ENCODE results near the gene PRKCA.

The PRKCA gene

GRCh38 chr17:66834426-66834918 lies 532.1 kb downstream of the PRKCA start:
- no peak for FAIRE-seq

DNA sequence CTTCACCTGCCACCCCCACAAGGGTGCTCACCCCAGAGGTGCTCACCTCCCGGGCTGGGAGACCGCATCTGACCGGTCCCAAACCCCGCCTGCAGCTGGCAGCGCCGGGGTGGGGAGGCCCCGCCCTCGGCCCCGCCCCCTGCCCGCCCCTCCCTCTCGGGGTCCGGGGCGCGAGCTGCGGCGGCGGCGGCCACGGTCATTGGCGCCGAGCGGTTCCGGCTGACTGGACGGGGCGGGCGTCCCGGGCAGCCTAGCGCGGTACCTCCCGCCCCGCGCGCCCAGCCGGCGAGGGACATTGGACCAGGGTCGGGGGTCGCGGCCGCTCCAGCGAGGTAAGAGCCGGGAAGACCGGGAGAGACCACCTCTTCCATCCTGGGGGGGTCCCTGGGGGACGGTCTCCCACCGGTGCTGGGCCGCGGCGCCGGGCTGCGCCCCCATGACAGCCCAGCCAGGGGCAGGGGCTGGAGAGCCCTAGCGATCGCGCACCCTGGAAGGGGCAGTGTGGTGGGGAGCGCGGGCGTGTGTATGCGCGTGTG lies 532.6 kb downstream of the PRKCA start, which contains the start of gene CACNG5:
CACNG5 (plus strand) TSS at position 199 of the 536 bp plus-strand sequence. CDS start 42,216 bp downstream, outside the sequence.
- FAIRE-seq: no peak

- FAIRE-seq: no peak
Measured at GRCh38 chr17:66835476-66835875, 533.1 kb downstream of the PRKCA start.

- no peak for FAIRE-seq
Measured at GRCh38 chr17:66836063-66837005, 533.9 kb downstream of the PRKCA start.

DNA sequence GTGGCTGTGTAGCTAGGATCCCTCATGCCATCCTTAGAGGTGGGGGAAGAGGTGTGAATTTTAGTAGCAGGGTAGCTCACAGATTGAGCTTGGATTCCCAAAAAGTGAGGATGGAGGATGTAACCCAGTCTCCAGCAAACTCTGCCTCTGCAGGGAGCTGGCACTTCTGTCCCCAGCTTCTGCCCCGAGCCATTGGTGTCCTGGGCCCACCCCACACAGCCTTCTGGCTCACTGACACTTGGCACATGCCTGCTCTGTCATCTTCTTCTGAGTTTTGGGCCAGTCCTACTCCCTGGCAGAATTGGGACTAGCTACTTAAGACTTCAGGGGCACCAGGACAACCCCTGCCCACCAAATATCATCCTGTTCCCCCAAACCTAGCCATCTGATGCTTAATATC lies 534.8 kb downstream of the PRKCA start:
- FAIRE-seq: no peak

DNA sequence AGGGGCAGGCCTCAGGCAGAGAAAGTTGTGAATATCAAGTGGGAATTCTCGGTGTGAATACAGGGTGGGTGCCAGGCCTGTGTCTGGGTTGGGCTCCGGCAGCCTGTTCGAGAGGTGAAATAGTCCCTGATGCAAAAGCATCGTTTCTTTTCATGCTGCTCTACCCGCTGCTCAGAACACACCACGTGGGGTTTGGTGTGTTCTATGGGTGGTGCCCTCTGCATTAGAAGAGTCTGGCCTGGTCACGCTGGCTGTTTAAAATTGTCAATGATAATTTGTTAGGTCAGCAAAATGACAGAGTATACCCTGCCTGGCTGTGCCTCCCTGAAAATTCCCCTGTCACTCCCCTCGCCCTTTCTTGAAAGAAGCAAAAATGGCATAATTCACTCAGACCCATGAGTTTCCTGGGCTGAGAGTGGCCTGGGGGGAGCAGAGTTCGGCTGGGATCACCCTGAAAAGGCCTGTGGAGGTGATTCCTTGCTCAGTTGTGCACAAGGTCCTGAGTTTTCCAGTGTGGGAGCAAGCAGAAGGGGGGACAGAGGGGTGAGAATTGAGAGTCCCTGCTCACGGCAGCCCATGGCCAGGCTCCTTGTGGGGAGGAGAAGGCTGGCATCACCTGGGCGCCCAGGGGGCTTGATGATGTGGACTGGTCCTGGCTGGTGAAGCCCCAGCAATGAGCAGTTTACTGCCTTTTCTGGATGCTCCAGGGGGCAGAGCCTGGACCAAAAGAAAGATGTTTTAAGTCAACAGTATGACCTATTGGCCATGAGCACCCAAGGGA lies 535.7 kb downstream of the PRKCA start:
- no peak for FAIRE-seq

GRCh38 chr17:66839616-66840015 lies 537.2 kb downstream of the PRKCA start:
- no peak for FAIRE-seq

GRCh38 chr17:66840061-66840460 lies 537.6 kb downstream of the PRKCA start:
- no peak for FAIRE-seq

DNA sequence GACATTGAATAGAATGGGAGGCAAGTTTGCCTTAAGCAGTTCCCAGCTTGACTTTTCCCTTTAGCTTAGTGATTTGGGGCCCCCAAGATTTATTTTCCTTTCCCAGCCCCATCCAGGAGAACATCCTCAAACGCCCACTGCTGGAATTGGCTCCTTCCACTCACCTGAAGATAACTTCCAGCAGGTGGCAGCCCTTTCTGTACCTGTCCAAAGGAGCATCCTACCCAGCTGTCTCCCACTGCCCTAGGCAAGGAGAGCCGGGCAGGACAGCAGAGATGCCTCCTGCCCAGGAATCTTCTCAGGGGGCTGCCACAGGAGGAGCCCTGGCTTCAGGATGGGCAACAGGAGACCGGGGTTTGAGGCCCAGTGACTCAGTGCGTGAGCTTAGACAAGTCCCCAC lies 538.9 kb downstream of the PRKCA start:
- FAIRE-seq: no peak

DNA sequence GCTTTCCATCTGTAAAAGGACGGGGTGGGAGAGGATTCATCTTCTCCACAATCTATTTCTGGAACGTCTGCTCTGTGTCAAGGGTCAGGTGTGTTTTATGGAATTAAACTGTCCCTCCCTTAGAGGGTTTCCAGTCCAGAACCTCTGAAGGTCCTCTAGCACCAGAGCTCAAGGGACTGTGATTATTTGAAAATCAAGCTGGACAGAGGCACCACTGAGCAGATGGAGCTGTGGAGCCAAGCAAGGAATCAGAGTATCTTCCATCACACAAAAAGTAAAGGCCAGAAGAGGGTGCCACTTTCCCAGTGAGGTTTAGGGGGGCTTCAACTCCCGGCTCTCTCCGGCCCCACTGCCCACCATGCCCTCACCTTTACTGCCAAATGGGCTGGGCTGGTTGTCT lies 539.3 kb downstream of the PRKCA start:
- no peak for FAIRE-seq

- FAIRE-seq: no peak
Measured at GRCh38 chr17:66842505-66842904, 540.1 kb downstream of the PRKCA start.

GRCh38 chr17:66842959-66843358 lies 540.5 kb downstream of the PRKCA start:
- no peak for FAIRE-seq

DNA sequence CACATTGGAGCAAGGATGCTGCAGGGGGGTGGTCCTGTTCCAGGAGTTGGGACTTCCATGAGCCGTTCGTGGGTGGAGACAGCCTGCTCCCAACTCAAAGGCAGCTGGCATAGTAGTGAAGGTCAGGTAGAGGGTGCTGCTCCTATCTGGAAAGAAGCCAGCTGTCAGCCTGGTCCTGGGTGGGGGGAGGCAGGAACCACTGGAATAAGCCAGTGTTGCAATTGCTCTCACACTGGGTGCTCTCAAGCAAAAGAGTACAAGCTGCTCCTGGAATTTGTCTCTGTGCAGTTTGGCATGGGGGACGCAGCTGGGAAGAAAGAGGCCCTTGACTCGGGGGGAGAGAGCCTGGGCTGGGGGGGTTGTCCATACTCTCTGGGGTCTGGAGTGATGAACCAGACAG lies 541.2 kb downstream of the PRKCA start:
- FAIRE-seq: no peak

- FAIRE-seq: no peak
Measured at GRCh38 chr17:66847704-66848103, 545.3 kb downstream of the PRKCA start.

DNA sequence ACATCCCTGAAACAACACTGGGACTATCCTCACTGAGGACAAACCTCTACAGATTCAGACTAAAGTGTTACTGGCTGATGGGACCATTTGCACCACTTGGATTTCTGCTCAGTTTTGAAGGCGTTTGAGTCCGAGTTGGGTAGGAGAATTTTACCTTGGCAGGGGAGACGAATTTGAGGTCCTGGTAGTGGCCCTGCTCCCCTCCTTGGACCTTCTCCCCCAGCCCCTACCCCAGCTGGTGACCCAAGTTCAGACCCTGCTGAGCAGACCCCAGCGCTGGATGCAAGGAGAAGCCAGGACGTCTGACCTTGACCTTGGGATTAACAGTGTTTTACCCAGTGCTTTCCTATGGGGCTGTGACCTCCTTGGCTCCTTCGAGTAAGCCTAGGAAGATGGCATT lies 546.1 kb downstream of the PRKCA start:
- no peak for FAIRE-seq

GRCh38 chr17:66849032-66849655 lies 546.7 kb downstream of the PRKCA start:
- FAIRE-seq: no peak

DNA sequence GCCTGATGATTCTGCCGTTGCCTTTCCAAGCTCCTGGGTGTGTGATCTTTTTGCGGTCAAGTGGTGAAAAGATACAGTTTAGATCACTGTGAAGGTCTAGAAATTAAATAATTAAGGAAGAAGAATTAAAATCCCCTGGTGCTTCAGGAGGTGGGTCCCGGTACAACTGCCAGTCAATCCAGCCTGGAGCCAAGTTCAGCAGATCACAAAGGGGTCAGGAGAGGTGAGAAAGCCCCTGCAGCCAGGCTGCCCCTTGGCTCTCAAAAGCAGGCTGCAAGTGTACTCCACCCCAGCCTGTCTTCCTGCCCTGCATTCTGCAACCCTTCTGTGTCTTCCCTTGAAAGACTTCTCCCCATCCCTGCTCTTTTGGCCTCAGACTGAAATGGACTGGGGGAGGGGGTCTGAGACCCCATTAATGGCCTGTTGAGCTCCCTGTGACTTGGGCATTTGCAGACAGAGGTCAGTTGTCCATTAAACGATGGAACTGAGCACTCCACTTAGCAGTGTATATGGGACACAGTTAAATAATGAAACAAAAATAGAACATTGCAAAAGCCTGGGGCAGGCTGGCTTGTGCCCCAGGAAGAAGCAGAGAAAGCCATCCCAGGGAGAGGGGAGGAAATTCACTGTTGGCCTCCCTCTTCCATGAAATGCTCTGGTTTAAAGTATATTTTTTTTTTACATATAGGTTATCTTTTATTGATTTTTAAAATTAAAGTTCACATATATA lies 547.6 kb downstream of the PRKCA start:
- FAIRE-seq: no peak

DNA sequence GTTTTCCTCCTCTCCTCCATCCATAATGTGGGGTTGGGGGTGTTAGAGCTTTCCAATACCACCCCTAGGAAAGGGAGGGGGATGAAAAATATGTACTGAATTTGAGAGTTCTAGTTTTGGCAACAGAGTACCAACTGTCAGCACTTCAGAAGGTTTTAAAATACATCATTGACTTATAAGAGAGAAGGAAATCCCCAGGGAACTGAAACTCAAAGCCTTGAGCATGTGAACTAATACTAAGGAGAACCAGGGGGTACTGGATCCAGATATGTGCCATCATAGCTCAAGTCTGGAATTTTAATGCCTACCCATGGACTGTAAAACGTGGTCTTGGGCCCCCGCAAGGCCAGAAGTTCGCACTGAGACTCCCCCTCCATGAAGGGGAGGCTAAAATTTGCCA lies 548.3 kb downstream of the PRKCA start:
- FAIRE-seq: no peak

DNA sequence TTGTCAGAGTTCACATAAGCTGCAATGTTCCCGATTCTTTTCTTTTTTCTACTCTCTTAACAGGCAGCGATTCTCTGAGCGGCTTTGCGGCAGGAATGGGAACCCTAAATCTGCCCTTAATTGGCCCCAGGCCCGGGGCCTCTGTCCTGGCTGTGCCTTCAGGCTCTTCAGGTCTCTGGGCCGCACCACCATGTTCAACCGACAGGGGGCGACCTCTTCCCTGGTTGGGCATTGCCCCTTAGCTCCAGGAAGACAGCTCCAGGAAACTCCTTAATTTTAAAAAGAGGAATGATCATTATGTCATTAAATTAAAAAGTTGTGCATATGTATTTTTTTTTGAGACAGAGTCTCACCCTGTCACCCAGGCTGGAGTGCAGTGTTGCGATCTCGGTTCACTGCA lies 552.8 kb downstream of the PRKCA start:
- no peak for FAIRE-seq

- no peak for FAIRE-seq
Measured at GRCh38 chr17:66858226-66859083, 556.0 kb downstream of the PRKCA start.

GRCh38 chr17:66859353-66859752 lies 556.9 kb downstream of the PRKCA start:
- FAIRE-seq: no peak

Measured in islet of Langerhans (tissue), 1 donor.